ENCODE results near the gene HNRNPC. TPM values are rescaled to one million over a fixed set of nuclear protein-coding genes. Genes with fewer than 3 reads are reported as not detected.

HNRNPC gene
- total and polyA plus RNA-seq, 2 donors (not counting 1 experiment from before 2014, with no cell fraction given) = 543 to 885 TPM

DNA sequence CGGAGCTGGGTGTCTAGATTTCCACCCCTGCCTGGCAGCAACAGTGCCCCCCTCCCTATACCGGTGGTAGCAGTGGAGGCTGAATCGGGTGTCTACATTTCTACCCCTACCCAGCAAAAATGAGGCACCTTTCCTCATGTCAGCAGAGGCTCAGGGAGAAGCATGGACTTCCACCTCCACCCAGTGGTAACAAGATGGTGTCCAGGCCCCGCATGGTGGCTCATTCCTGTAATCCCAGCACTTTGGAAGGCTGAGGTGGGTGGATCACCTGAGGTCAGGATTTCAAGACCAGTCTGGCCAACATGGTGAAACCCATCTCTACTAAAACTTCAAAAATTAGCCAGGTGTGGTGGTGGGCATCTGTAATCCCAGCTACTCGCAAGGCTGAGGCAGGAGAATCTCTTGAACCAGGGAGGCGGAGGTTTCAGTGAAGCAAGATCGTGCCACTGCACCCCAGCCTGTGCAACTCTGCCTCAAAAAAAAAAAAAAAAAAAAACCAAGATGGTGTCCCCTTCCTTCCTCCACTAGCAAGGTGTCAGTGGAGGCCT, 77.9 kb downstream of the HNRNPC start:
- no peak for DNase-seq (ENCODE audit: low read depth in 2 of 2)
- Histone ChIP-seq H2AFZ (ENCODE audit: low read length) (no peak overlapping the region), H3K27me3 (ENCODE audit: control insufficient read depth, insufficient read depth, low read length) (no peaks in the 10 kb centered on the region), H3K9me3 (ENCODE audit: control insufficient read depth, insufficient read depth, low read depth, low read length) (no peaks in the 10 kb centered on the region), H4K20me1 (ENCODE audit: control insufficient read depth, extremely low read depth, insufficient read depth, low read length) (no peaks in the 10 kb centered on the region), H3K27ac (ENCODE audit: insufficient read depth, low read length) (no peak overlapping the region), H3K79me2 (ENCODE audit: control insufficient read depth, insufficient read depth, low read length) (no peaks in the 10 kb centered on the region), H3K36me3 (ENCODE audit: control insufficient read depth, insufficient read depth, low read length) (no peaks in the 10 kb centered on the region), H3K4me3 (replicated peaks in 1 of 4; ENCODE audit: control extremely low read depth in 1 of 4, insufficient read depth in 1 of 4, low read depth in 3 of 4, low read length in 4 of 4) (no peak overlapping the region), H3K4me2 (ENCODE audit: extremely low read depth, insufficient read depth, low read length) (peak overlapping the region; percentile 80), H3K9ac (ENCODE audit: insufficient read depth, low read length) (no peak overlapping the region), H3K4me1 (ENCODE audit: control insufficient read depth, extremely low read depth, insufficient read depth, low read length) (no peaks in the 10 kb centered on the region)
- TF ChIP-seq, protein P1, sequence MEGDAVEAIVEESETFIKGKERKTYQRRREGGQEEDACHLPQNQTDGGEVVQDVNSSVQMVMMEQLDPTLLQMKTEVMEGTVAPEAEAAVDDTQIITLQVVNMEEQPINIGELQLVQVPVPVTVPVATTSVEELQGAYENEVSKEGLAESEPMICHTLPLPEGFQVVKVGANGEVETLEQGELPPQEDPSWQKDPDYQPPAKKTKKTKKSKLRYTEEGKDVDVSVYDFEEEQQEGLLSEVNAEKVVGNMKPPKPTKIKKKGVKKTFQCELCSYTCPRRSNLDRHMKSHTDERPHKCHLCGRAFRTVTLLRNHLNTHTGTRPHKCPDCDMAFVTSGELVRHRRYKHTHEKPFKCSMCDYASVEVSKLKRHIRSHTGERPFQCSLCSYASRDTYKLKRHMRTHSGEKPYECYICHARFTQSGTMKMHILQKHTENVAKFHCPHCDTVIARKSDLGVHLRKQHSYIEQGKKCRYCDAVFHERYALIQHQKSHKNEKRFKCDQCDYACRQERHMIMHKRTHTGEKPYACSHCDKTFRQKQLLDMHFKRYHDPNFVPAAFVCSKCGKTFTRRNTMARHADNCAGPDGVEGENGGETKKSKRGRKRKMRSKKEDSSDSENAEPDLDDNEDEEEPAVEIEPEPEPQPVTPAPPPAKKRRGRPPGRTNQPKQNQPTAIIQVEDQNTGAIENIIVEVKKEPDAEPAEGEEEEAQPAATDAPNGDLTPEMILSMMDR (conservative IDR thresholded peaks at IDR 0.05 in 1 of 2, IDR thresholded peaks at IDR 0.05 in 1 of 2; ENCODE audit: low read depth in 1 of 2, low read length in 2 of 2) = no peak
- no peak for TF ChIP-seq EZH2 (IDR thresholded peaks at IDR 0.05; ENCODE audit: low read length, missing control alignments)

DNA sequence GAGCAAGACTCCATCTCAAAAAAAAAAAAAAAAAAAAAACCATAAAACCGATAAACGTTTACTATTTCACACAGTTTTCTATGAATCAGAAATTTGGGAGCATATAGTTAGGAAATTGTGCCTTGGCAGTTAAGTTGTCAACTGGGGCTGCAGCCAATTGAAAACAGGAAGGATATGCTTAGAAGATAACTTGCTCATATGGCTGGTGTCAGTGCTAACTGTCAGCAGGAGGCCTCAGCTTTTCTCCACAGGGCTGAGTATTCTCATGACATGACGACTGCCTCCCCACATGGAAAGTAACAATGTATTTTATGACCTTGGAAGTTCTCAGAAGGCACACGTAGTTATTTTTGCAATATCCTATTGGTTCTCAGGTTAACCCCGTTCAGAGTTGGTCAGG, 83.8 kb downstream of the HNRNPC start:
- H3K27ac ChIP-seq (ENCODE audit: insufficient read depth, low read length) = no peak overlapping the region
- H3K36me3 ChIP-seq (ENCODE audit: control insufficient read depth, insufficient read depth, low read length) = no peaks in the 10 kb centered on the region
- no peaks in the 10 kb centered on the region for H4K20me1 ChIP-seq (ENCODE audit: control insufficient read depth, extremely low read depth, insufficient read depth, low read length)
- no peak for DNase-seq (ENCODE audit: low read depth in 2 of 2)
- H3K27me3 ChIP-seq (ENCODE audit: control insufficient read depth, insufficient read depth, low read length) = no peaks in the 10 kb centered on the region
- no peak overlapping the region for H3K4me3 ChIP-seq (replicated peaks in 1 of 4; ENCODE audit: control extremely low read depth in 1 of 4, insufficient read depth in 1 of 4, low read depth in 3 of 4, low read length in 4 of 4)
- no peaks in the 10 kb centered on the region for H3K9me3 ChIP-seq (ENCODE audit: control insufficient read depth, insufficient read depth, low read depth, low read length)
- H3K9ac ChIP-seq (ENCODE audit: insufficient read depth, low read length) = no peak overlapping the region
- H3K79me2 ChIP-seq (ENCODE audit: control insufficient read depth, insufficient read depth, low read length) = no peaks in the 10 kb centered on the region
- H3K4me1 ChIP-seq (ENCODE audit: control insufficient read depth, extremely low read depth, insufficient read depth, low read length) = no peaks in the 10 kb centered on the region
- H3K4me2 ChIP-seq (ENCODE audit: extremely low read depth, insufficient read depth, low read length) = no peak overlapping the region
- H2AFZ ChIP-seq (ENCODE audit: low read length) = no peak overlapping the region
- TF ChIP-seq, protein P1 (conservative IDR thresholded peaks at IDR 0.05 in 1 of 2, IDR thresholded peaks at IDR 0.05 in 1 of 2; ENCODE audit: low read depth in 1 of 2, low read length in 2 of 2) = no peak
- no peak for TF ChIP-seq EZH2 (IDR thresholded peaks at IDR 0.05; ENCODE audit: low read length, missing control alignments)

DNA sequence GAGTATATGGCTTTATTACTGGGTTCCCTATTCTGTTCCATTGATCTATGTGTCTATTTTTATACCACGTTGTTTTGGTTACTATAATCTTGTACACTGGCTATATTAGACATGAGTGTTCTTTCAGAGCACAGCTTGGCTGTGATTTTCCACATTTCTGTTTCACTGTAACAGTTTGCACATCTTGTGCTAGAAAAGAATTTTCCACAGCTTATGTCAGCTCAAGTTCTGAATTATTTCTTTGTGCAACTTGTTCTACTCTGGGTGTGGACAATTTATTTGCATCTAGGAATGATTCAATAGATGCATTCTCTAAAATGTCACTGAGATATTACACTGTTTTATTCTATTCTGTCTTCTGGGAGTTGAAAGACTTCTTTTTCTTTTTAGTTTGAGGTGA, 85.0 kb downstream of the HNRNPC start:
- Histone ChIP-seq H3K4me3 (replicated peaks in 1 of 4; ENCODE audit: control extremely low read depth in 1 of 4, insufficient read depth in 1 of 4, low read depth in 3 of 4, low read length in 4 of 4) (no peak overlapping the region), H4K20me1 (ENCODE audit: control insufficient read depth, extremely low read depth, insufficient read depth, low read length) (no peaks in the 10 kb centered on the region), H3K79me2 (ENCODE audit: control insufficient read depth, insufficient read depth, low read length) (no peaks in the 10 kb centered on the region), H3K36me3 (ENCODE audit: control insufficient read depth, insufficient read depth, low read length) (no peaks in the 10 kb centered on the region), H2AFZ (ENCODE audit: low read length) (no peak overlapping the region), H3K9ac (ENCODE audit: insufficient read depth, low read length) (no peak overlapping the region), H3K9me3 (ENCODE audit: control insufficient read depth, insufficient read depth, low read depth, low read length) (no peaks in the 10 kb centered on the region), H3K27ac (ENCODE audit: insufficient read depth, low read length) (no peak overlapping the region), H3K4me2 (ENCODE audit: extremely low read depth, insufficient read depth, low read length) (no peak overlapping the region), H3K27me3 (ENCODE audit: control insufficient read depth, insufficient read depth, low read length) (no peaks in the 10 kb centered on the region), H3K4me1 (ENCODE audit: control insufficient read depth, extremely low read depth, insufficient read depth, low read length) (no peaks in the 10 kb centered on the region)
- no peak for DNase-seq (ENCODE audit: low read depth in 2 of 2)
- TF ChIP-seq, protein P1 (conservative IDR thresholded peaks at IDR 0.05 in 1 of 2, IDR thresholded peaks at IDR 0.05 in 1 of 2; ENCODE audit: low read depth in 1 of 2, low read length in 2 of 2) = no peak
- TF ChIP-seq EZH2 (IDR thresholded peaks at IDR 0.05; ENCODE audit: low read length, missing control alignments) = no peak

All from fibroblast of lung (primary cell).